Measurements from ENCODE around the gene THRB.

THRB gene

DNA sequence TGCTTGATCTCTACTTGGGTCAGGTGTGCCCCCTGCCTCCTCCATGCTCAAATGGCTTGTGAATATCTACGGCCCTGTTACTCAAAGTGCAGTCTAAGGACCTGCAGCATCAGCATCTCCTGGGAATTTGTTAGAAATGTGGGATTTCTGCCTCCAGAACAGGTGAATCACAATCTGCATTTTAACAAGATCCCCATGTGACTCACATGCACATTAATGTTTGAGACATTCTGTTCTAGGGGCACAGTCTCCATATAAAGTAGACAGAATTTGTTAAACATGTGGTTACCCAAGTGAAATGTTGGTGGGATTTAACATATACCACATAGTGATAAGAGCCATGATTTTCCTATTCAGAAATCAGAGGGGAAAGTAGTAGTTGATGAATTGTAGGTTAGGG is 293.3 kb downstream of the THRB start:
- no peak for DNase-seq

- DNase-seq = no peak
Measured at GRCh38 chr3:24199775-24200247, 294.8 kb downstream of the THRB start.

DNA sequence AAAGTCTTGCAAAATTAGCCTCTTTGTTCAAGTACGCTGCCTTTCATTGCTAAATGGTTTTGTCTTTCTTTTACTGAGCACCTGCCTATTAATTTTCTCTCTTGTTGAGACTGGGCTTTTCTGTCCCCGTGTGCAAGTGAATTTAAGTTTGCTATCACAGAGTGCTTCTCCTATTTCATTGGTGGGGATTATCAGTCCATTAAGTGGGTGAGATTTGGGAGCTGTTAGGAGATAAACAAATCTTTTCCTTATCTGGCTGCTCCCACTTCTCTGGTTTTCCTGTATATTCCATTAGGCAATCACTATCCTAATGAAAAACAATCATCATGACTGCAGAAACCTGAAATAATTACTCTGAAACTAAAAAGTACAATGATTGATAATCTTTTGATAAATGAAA is 295.4 kb downstream of the THRB start:
- DNase-seq = no peak

DNA sequence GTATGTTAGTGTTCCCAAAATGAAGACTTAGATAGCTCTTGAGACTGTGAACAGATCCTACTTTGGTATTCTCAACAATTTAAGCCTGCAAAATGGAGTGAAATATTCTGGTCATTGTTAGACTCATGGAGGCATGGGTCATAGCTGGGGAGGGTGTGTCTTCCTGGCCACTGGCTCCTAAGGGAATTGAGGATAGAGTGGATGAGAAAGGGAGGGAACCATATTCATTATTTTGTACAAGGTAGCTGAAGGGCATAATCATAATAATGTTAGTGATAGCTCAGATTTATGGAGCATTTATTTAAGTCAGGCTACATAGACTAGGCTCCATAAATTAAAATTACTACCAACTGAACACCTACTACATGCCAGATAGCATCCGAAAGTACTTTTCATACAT is 295.9 kb downstream of the THRB start:
- no peak for DNase-seq

DNA sequence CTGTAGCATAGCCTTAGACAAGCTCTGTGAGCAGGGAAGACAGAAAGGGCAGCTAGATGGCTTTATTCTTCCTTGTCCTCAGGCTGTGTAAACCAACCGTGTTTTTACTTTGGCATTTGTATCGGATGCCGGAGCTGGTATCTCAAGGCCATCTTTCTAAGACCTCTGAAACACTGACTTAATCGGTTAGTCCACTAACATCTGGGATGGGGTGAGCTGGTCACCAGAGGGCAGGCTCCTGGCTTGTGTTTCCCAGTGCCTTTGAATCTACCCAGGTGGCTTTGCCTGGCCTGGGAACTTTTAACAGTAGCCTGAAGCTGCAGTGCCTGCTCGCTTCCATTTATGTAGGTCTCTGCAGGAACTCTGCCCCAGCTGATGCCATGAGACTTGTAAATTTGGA is 296.8 kb downstream of the THRB start:
- no peak for DNase-seq

DNA sequence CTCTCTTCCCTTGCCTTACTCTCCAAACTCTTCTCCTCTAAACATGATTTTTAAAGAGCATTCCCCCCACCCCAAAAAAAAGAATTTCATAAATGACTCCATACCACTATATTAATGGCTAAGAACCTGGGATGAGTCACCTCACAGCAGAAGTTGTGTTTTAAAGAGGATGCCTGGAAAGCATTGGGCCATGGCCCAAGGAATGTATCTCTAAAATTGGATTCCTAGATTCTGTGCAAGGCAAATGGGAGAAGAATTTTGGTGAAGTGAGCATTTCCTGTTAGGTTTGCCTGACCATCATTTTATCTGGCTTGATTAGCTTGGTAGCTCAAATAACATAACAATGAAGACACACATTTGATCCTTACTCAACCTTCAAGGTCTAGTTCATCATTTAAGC is 298.1 kb downstream of the THRB start:
- DNase-seq = no peak

- DNase-seq = no peak
Measured at GRCh38 chr3:24195504-24196230, 299.0 kb downstream of the THRB start.

DNA sequence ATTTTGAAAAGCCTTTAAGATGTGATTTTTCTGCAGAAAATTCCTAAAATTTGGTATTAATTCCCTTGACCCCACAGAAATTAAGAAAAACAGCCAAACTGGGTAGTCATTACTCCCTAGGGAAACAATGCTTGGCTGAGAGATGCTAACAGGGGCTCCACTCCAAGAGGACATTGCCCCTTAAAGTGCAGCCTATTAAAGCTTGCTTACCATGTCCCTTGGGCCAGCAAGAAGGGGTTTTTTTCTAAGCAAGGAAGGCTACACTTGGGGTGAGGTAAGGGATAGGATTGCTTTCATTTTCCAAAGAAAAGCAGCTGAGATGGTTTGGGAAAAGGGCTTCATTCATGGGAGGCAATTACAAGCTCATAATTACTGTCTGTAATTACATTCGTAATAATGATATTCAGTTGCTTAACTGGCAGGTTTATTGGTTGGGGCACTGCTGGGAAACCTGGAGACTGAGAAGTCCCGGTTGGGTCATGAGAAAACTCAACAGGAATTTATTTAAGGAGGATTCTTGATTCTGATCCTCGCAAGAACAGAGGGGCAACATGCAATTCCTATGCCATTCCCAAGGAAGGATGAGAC is 302.1 kb downstream of the THRB start:
- DNase-seq = no peak

GRCh38 chr3:24191801-24192403 is 302.7 kb downstream of the THRB start:
- DNase-seq = no peak

- no peak for DNase-seq
Measured at GRCh38 chr3:24190256-24190655, 304.4 kb downstream of the THRB start.

GRCh38 chr3:24185738-24186384 is 308.8 kb downstream of the THRB start:
- no peak for DNase-seq

DNA sequence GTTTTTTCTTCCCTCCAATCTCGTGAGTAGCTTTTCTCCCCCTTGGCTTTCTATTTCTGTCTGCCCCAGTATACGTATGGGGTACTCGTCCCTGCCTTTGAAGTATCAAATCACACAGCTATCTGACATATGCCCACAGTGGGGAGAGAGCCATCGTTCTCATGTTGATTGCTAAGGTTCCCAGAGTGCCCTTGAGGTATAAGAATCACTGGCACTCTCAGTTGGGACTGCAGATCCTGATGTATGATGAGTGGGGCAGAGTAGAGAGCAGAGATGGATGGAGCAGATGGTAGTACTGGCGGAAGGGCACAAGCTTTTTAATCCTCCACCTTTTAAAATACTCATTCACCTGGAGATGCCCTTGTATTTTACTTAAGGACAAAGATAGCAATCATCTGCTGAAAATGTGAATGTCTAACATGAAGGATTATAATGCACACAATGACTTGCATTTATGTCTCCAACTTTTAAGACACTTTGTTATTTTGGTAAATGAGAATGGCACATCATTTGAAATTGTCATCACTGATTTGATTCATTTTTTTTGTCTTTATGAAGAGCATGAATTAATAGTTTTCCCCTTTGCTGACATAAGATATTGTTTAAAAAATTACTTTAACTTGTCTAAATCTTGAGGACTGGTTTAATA is 310.0 kb downstream of the THRB start:
- no peak for DNase-seq

GRCh38 chr3:24182756-24183155 is 311.9 kb downstream of the THRB start:
- no peak for DNase-seq

DNA sequence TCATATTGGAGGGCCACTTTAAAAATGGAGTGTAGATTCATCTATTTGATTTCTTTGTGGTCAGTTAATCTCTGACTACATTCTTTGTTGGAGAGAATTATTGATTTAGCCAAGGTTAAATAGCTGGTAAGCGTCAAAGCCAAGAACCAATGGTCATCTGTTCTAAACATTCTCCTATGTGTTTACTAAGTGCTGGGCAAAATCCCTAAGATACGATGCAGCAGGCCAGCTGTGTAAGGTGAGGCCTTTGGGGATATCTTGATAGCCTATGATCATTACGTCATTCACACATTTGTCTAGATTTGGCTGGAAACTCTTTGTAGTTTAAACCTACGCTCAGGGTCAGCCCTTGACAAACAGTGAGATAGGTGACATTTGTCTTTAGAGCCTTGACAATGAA is 313.4 kb downstream of the THRB start:
- no peak for DNase-seq

DNA sequence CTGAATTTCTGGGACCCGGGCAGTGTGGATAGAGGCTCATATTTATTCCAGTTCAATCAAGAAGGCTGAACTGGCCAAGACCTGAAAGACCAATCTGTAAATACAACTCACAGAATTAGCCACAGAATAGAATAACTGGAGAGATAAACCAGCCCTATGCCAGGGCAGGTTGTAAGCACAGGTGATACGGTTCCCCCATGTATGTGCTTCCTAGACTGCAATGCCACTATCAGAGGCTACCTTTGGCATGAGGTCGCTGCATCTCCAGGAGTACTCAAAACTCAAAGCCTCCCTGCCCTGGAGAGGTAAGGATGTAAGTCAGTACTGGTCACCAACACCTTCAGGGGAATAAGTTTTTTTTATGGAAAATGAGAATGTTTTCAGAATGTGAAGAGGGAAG is 314.0 kb downstream of the THRB start:
- no peak for DNase-seq

GRCh38 chr3:24177201-24177600 is 317.4 kb downstream of the THRB start:
- no peak for DNase-seq

GRCh38 chr3:24174614-24175013 is 320.0 kb downstream of the THRB start:
- no peak for DNase-seq

- no peak for DNase-seq
Measured at GRCh38 chr3:24168977-24169376, 325.7 kb downstream of the THRB start.

DNA sequence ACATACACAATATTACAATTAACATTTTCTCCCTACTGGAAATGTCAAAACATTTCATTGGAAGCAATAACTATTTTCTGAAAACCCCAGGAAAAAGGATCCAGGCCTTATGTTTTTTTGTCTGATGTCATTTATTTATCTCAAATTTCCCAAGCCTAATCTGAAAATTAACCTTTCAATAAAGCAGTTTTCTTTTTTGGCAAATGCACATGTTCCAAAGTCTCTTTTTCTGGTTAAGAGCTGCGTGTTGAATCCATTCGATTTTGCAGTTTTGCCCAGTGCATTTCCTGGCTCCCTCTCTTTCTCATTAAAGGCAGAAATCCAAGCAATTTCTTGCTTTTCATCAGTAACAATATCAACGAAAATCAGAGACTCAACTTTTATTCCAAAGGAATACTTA is 327.2 kb downstream of the THRB start:
- no peak for DNase-seq

DNA sequence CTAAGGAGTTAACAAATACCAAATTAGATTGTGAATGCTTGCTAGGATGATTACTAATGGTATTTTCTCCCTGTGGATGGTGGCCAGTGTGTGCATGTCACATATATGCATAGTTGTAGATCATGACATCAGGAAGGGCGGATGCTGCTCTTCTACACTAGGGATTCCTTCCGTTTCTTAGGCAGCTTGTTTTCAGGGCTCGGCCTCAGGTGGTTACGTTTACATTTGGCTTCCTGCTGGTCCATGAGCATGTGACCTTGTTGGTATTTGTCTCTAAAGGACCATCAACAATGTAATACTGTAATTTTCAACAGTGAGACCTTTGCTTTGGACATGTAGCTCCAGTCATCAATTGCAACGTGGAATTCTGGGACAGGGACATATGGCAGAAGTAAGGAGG is 328.1 kb downstream of the THRB start:
- DNase-seq = no peak

- DNase-seq = no peak
Measured at GRCh38 chr3:24165603-24165982, 329.1 kb downstream of the THRB start.

GRCh38 chr3:24164967-24165602 is 329.6 kb downstream of the THRB start:
- DNase-seq = no peak

GRCh38 chr3:24162929-24163328 is 331.7 kb downstream of the THRB start:
- DNase-seq = no peak
